Colonic mucosa (tissue), 4 donors: ENCODE results near the gene PAFAH1B1. TPM values are rescaled to one million over a fixed set of nuclear protein-coding genes. Genes with fewer than 3 reads are reported as not detected.
A peak's percentile ranks its signal among the peaks of the same experiment; 100 is the strongest.

ENCODE experiments used
- DNase-seq: peaks from one replicate; pipeline ENCODE4 v3.0.0-alpha.2; 2020
- H3K27ac ChIP-seq: fragments of 200-600 bp; one replicate; pipeline ENCODE4 v1.8.0; 2021
- H3K27me3 ChIP-seq: fragments of 200-600 bp; one replicate; pipeline ENCODE4 v1.8.0; 2021
- H3K36me3 ChIP-seq: fragments of 200-600 bp; one replicate; pipeline ENCODE4 v1.8.0; 2021
- H3K4me1 ChIP-seq: fragments of 200-600 bp; one replicate; pipeline ENCODE4 v1.8.0; 2021; ENCODE audit warnings: mild to moderate bottlenecking
- H3K4me3 ChIP-seq: fragments of 200-600 bp; one replicate; pipeline ENCODE4 v1.8.0; 2021
- H3K9ac ChIP-seq, 2 donors: one replicate each; pipeline ENCODE4 v1.7.0; 2013; ENCODE audit warnings: control low read depth in 2 of 2, low read depth in 2 of 2, low read length in 2 of 2
- H3K9me3 ChIP-seq: fragments of 200-600 bp; one replicate; pipeline ENCODE4 v1.8.0; 2021
- CTCF ChIP-seq: fragments of 200-600 bp; IDR thresholded peaks from one replicate; pipeline ENCODE4 v1.8.0; 2022; ENCODE audit warnings: antibody characterized with exemption, mild to moderate bottlenecking
- intact Hi-C: fragments of 100-400 bp; cut with DNase I; formaldehyde crosslinking; loops from one replicate; pipeline ENCODE4 v1.14.1; 2022
- total RNA-seq, 2 donors: library from RNA; stranded (reverse); fragmentation: NEBNext Ultra II Directional in 1 of 2; extraction: Animal tissue kit (Norgen Biotek cat#: 25700) in 1 of 2; gene quantifications; one replicate each; pipeline ENCODE4 v1.2.1, GENCODE V29; 2021
- donor health status: healthy.
- donor health status: DM: no; HTN: no; CAD: no.
- donor health status: DM: no; HTN: no; CAD: no.

PAFAH1B1 gene
- total RNA-seq, 2 donors from 2014 or later: 102 to 155 TPM

GRCh38 chr17:2595716-2596115, 2.3 kb downstream of the PAFAH1B1 start:
- no peak for DNase-seq

GRCh38 chr17:2598166-2598565, 4.7 kb downstream of the PAFAH1B1 start:
- DNase-seq: no peak
- Histone ChIP-seq H3K4me3 (no peak overlapping the region), H3K9me3 (no peaks in the 10 kb centered on the region), H3K4me1 (peaks cover 20% of the 10 kb centered on the region), H3K27me3 (no peaks in the 10 kb centered on the region), H3K36me3 (no peaks in the 10 kb centered on the region), H3K9ac (no peak overlapping the region), H3K27ac (no peak overlapping the region)
- intact Hi-C loops: no loop called here
- TF ChIP-seq CTCF: no peak

More at GRCh38 chr17:2595716-2596115, 2.3 kb downstream of the PAFAH1B1 start:
- TF ChIP-seq CTCF: no peak
- H3K4me3 ChIP-seq: peak overlapping the region; percentile 93
- no peak overlapping the region for H3K9ac ChIP-seq
- no peaks in the 10 kb centered on the region for H3K36me3 ChIP-seq
- H3K27ac ChIP-seq: no peak overlapping the region
- peaks cover 13% of the 10 kb centered on the region for H3K4me1 ChIP-seq
- no peaks in the 10 kb centered on the region for H3K27me3 ChIP-seq
- intact Hi-C loops: no loop called here
- no peaks in the 10 kb centered on the region for H3K9me3 ChIP-seq

GRCh38 chr17:2602597-2603017, 9.2 kb downstream of the PAFAH1B1 start:
- intact Hi-C loops: loop anchor here (10.0 kb wide), 1 partner anchor 62 kb away; no protein-coding TSS in a partner anchor
- Histone ChIP-seq H3K4me1 (peaks cover 11% of the 10 kb centered on the region), H3K9ac (no peak overlapping the region), H3K27me3 (no peaks in the 10 kb centered on the region), H3K27ac (peak overlapping the region; percentile 5), H3K4me3 (no peak overlapping the region), H3K36me3 (no peaks in the 10 kb centered on the region), H3K9me3 (no peaks in the 10 kb centered on the region)
- DNase-seq: no peak
- TF ChIP-seq CTCF: no peak

GRCh38 chr17:2608350-2608913, 15.0 kb downstream of the PAFAH1B1 start:
- Histone ChIP-seq H3K36me3 (no peaks in the 10 kb centered on the region), H3K4me1 (no peaks in the 10 kb centered on the region), H3K27ac (no peak overlapping the region), H3K27me3 (no peaks in the 10 kb centered on the region), H3K4me3 (no peak overlapping the region), H3K9ac (no peak overlapping the region), H3K9me3 (no peaks in the 10 kb centered on the region)
- no peak for DNase-seq
- intact Hi-C loops: loop anchor here (10.0 kb wide), 1 partner anchor 56 kb away; no protein-coding TSS in a partner anchor
- no peak for TF ChIP-seq CTCF

GRCh38 chr17:2609091-2609490, 15.6 kb downstream of the PAFAH1B1 start:
- H3K27me3 ChIP-seq: no peaks in the 10 kb centered on the region
- no peak overlapping the region for H3K9ac ChIP-seq
- H3K4me3 ChIP-seq: no peak overlapping the region
- intact Hi-C loops: loop anchor here (10.0 kb wide), 1 partner anchor 56 kb away; no protein-coding TSS in a partner anchor
- no peaks in the 10 kb centered on the region for H3K36me3 ChIP-seq
- H3K4me1 ChIP-seq: no peaks in the 10 kb centered on the region
- no peak for DNase-seq
- TF ChIP-seq CTCF: no peak
- H3K27ac ChIP-seq: no peak overlapping the region
- H3K9me3 ChIP-seq: no peaks in the 10 kb centered on the region
